Measurements from ENCODE around the gene XIRP1.

Gene XIRP1

DNA sequence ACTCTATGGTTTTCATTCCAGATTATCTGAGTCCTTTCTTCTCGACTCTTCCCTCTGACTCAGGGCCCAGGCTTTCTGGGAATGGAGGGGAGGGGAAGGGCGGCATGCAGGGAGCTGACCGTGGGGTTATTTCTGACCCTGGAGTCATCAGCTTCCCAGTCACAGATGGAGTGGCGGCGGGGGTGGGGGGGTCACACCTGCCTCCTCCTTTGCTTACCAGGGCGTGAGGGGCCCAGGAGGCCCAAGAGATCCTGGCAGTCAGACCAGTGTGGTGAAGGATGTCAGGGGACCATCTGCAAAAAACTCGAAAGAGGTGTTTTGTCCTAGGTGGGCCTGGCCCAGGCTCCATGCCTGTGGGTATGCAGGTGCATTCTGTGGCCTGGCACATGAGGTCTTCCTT is 996 bp upstream of the XIRP1 start:
- H3K4me3 ChIP-seq (ENCODE audit: control insufficient read depth, low read depth, low read length) = no peak overlapping the region
- DNase-seq (ENCODE audit: low read depth) = no peak
- TF ChIP-seq CTCF (IDR thresholded peaks at IDR 0.05; ENCODE audit: control insufficient read depth, insufficient read depth, low read depth, low read length, missing control alignments) = no peak

GRCh38 chr3:39191773-39192172 is 622 bp downstream of the XIRP1 start:
- no peak overlapping the region for H3K4me3 ChIP-seq (ENCODE audit: control insufficient read depth, low read depth, low read length)

DNA sequence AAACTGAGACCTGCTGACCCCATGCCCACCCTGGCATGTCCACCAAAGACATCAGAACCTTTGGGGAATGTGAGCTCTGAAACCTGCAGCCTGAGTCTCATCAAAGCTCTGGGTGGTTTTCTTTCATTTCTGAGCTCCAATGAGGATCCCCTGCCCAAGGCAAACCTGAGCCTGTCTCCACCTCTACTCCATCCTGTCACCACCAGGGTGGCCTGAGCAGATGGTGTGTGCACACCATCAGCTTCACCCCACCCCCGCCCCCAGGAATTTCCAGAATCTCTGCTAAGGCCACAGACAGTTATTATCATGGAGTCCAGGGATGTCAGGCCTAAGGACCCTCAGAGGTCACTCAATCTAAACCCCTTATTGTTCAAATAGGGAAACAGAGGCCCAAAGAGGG is 1.3 kb downstream of the XIRP1 start:
- no peak for DNase-seq (ENCODE audit: low read depth)

More at GRCh38 chr3:39191773-39192172, 622 bp downstream of the XIRP1 start:
- no peak for DNase-seq (ENCODE audit: low read depth)
- TF ChIP-seq CTCF (IDR thresholded peaks at IDR 0.05; ENCODE audit: control insufficient read depth, insufficient read depth, low read depth, low read length, missing control alignments) = no peak

DNA sequence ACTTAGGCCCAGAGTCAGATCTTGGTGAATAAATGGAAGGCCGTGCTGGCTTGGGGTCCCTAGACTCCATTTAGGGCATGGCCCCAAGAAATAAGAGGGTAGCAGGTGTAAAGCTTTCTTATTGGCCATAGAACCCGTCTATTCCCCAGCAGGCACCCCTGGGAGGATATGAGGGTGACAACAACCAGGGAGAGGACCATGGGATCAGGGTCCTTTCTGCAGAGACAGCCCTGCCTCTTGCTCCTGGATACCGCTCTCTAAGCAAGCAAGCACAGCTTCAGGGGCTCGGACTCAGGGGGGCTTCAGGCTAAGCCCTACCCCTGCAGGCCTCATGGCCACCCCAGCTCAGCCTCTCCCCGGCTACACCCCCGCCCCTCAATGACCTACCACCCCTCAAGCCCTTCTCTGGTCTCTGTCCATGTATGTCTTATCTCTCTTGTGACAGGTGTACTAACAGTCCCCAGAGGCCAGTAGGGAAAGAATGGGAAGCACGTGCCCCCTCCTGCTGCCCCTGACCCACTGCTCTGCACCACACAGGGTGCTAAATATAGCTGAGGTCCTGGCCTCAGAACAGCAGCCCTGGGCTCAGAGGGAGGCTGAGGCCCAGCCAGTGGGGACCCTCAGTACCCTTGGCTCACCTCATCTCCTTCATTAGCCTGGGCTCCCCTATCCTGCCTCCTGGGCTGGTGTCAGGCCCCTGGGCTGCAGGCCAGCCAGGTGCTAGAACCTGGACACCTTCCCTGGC is 1.9 kb downstream of the XIRP1 start:
- no peak for DNase-seq (ENCODE audit: low read depth)
- TF ChIP-seq CTCF (IDR thresholded peaks at IDR 0.05; ENCODE audit: control insufficient read depth, insufficient read depth, low read depth, low read length, missing control alignments) = no peak
- H3K4me3 ChIP-seq (ENCODE audit: control insufficient read depth, low read depth, low read length) = no peak overlapping the region

More for the DNA sequence above, 1.3 kb downstream of the XIRP1 start:
- H3K4me3 ChIP-seq (ENCODE audit: control insufficient read depth, low read depth, low read length) = no peak overlapping the region
- peak; percentile 3 for TF ChIP-seq CTCF (IDR thresholded peaks at IDR 0.05; ENCODE audit: control insufficient read depth, insufficient read depth, low read depth, low read length, missing control alignments)

- peak; percentile 78 for TF ChIP-seq CTCF (IDR thresholded peaks at IDR 0.05; ENCODE audit: control insufficient read depth, insufficient read depth, low read depth, low read length, missing control alignments)
- no peak for DNase-seq (ENCODE audit: low read depth)
- H3K4me3 ChIP-seq (ENCODE audit: control insufficient read depth, low read depth, low read length) = no peak overlapping the region
Measured at GRCh38 chr3:39189959-39190269, 2.5 kb downstream of the XIRP1 start.

DNA sequence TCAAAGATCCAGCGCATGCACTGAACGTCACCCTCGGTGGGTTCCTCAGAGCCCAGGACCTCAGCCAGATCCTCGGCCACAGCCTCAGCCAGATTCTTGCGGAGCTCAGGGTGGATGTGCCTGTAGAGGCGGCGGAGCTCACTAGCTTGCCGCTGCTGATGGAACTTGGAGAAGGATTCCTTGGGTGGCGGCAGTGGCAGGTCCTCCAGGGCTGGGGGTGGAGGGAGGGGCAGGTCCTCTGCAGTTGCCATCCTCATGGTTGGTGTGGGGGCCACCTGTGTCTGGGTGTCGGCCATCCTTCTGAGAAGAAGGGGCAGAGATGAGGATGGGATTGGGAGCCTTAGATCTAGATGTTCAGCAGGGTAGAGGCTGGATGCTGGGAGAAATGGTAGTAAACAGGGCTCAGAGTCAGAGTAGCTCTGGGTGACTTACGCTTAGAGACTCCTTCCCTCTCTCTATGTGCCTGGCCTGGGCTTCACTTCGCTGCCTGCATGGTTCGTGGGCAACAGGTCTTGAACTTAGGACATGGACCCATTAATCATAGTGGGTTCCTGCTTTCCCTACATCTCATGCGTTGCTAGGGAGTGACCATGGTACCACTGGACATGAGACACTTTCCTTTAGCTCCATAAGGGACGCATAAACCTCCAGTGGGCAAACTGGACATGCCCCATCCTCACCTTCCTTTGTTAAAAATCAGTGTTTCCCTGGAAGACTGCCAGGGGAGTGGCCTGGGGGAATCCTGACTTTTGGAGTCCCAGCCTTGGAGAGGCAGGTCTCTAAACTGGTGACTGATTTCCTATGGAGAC is 3.0 kb downstream of the XIRP1 start:
- DNase-seq (ENCODE audit: low read depth) = no peak
- H3K4me3 ChIP-seq (ENCODE audit: control insufficient read depth, low read depth, low read length) = no peak overlapping the region
- no peak for TF ChIP-seq CTCF (IDR thresholded peaks at IDR 0.05; ENCODE audit: control insufficient read depth, insufficient read depth, low read depth, low read length, missing control alignments)
